ENCODE data around the gene MYO19.

MYO19 gene

GRCh38 chr17:36525888-36526287 is 8.8 kb downstream of the MYO19 start:
- no peaks in the 10 kb centered on the region for H3F3A ChIP-seq (ENCODE audit: low read depth)
- H3K9me3 ChIP-seq (ENCODE audit: insufficient read depth, low read depth, low read length), result no peaks in the 10 kb centered on the region
- no peak overlapping the region for H3K4me3 ChIP-seq (ENCODE audit: low read length, poor library complexity, severe bottlenecking)
- TF ChIP-seq EZH2phosphoT487 (IDR thresholded peaks at IDR 0.05; ENCODE audit: borderline replicate concordance), result no peak
- TF ChIP-seq CTCF (conservative IDR thresholded peaks at IDR 0.05; ENCODE audit: low read length), result no peak
- H3K4me1 ChIP-seq (ENCODE audit: insufficient read depth, low read length, poor library complexity, severe bottlenecking), result peaks cover 13% of the 10 kb centered on the region
- 0 out of 2 replicates have a peak, but pooled peaks cover 4% of the 10 kb centered on the region for H3K79me2 ChIP-seq (ENCODE audit: insufficient read depth, low read length)
- H3K9me2 ChIP-seq (replicated peaks; ENCODE audit: low read depth, low read length), result no peaks in the 10 kb centered on the region
- no peak overlapping the region for H3K9ac ChIP-seq (ENCODE audit: low read depth, low read length, poor library complexity, severe bottlenecking)
- peaks cover 43% of the 10 kb centered on the region; the same call in 1 of the 2 replicates for H3K36me3 ChIP-seq (ENCODE audit: insufficient read depth, low read length)
- H3K4me2 ChIP-seq (ENCODE audit: low read depth, low read length, poor library complexity, severe bottlenecking), result no peak overlapping the region
- peaks cover 12% of the 10 kb centered on the region for H4K20me1 ChIP-seq (ENCODE audit: insufficient read depth, low read length, poor library complexity, severe bottlenecking)
- H2AFZ ChIP-seq (ENCODE audit: low read length), result no peak overlapping the region
- no peaks in the 10 kb centered on the region for H3K27me3 ChIP-seq (ENCODE audit: insufficient read depth, low read length, poor library complexity, severe bottlenecking)

GRCh38 chr17:36525113-36525512 is 9.6 kb downstream of the MYO19 start:
- no peaks in the 10 kb centered on the region for H3K9me2 ChIP-seq (replicated peaks; ENCODE audit: low read depth, low read length)
- H3K4me1 ChIP-seq (ENCODE audit: insufficient read depth, low read length, poor library complexity, severe bottlenecking), result peaks cover 13% of the 10 kb centered on the region
- no peak overlapping the region for H3K9ac ChIP-seq (ENCODE audit: low read depth, low read length, poor library complexity, severe bottlenecking)
- no peak overlapping the region for H2AFZ ChIP-seq (ENCODE audit: low read length)
- H3K9me3 ChIP-seq (ENCODE audit: insufficient read depth, low read depth, low read length), result no peaks in the 10 kb centered on the region
- 0 out of 2 replicates have a peak, but pooled peaks cover 4% of the 10 kb centered on the region for H3K79me2 ChIP-seq (ENCODE audit: insufficient read depth, low read length)
- no peaks in the 10 kb centered on the region for H3F3A ChIP-seq (ENCODE audit: low read depth)
- no peaks in the 10 kb centered on the region for H3K27me3 ChIP-seq (ENCODE audit: insufficient read depth, low read length, poor library complexity, severe bottlenecking)
- no peak overlapping the region for H3K4me3 ChIP-seq (ENCODE audit: low read length, poor library complexity, severe bottlenecking)
- peaks cover 12% of the 10 kb centered on the region for H4K20me1 ChIP-seq (ENCODE audit: insufficient read depth, low read length, poor library complexity, severe bottlenecking)
- no peak for TF ChIP-seq CTCF (conservative IDR thresholded peaks at IDR 0.05; ENCODE audit: low read length)
- TF ChIP-seq EZH2phosphoT487 (IDR thresholded peaks at IDR 0.05; ENCODE audit: borderline replicate concordance), result no peak
- no peak overlapping the region for H3K4me2 ChIP-seq (ENCODE audit: low read depth, low read length, poor library complexity, severe bottlenecking)
- peaks cover 51% of the 10 kb centered on the region; the same call in 1 of the 2 replicates for H3K36me3 ChIP-seq (ENCODE audit: insufficient read depth, low read length)

- Histone ChIP-seq H3K4me2 (ENCODE audit: low read depth, low read length, poor library complexity, severe bottlenecking) (no peak overlapping the region), H3K79me2 (ENCODE audit: insufficient read depth, low read length) (0 out of 2 replicates have a peak, but pooled peaks cover 4% of the 10 kb centered on the region), H2AFZ (ENCODE audit: low read length) (no peak overlapping the region), H3K27me3 (ENCODE audit: insufficient read depth, low read length, poor library complexity, severe bottlenecking) (no peaks in the 10 kb centered on the region), H3K4me3 (ENCODE audit: low read length, poor library complexity, severe bottlenecking) (no peak overlapping the region), H4K20me1 (ENCODE audit: insufficient read depth, low read length, poor library complexity, severe bottlenecking) (peaks cover 6% of the 10 kb centered on the region), H3K36me3 (ENCODE audit: insufficient read depth, low read length) (peaks cover 54% of the 10 kb centered on the region), H3K9me3 (ENCODE audit: insufficient read depth, low read depth, low read length) (no peaks in the 10 kb centered on the region), H3K4me1 (ENCODE audit: insufficient read depth, low read length, poor library complexity, severe bottlenecking) (peaks cover 9% of the 10 kb centered on the region), H3K9me2 (replicated peaks; ENCODE audit: low read depth, low read length) (no peaks in the 10 kb centered on the region), H3K9ac (ENCODE audit: low read depth, low read length, poor library complexity, severe bottlenecking) (no peak overlapping the region), H3F3A (ENCODE audit: low read depth) (no peaks in the 10 kb centered on the region)
- no peak for TF ChIP-seq EZH2phosphoT487 (IDR thresholded peaks at IDR 0.05; ENCODE audit: borderline replicate concordance)
- TF ChIP-seq CTCF (conservative IDR thresholded peaks at IDR 0.05; ENCODE audit: low read length), result no peak
These were observed 10.2 kb downstream of the MYO19 start for GRCh38 chr17:36524428-36524876.
